ENCODE data around the gene NXN. TPM values are rescaled to one million over a fixed set of nuclear protein-coding genes. Genes with fewer than 3 reads are reported as not detected.

NXN gene
- polyA plus RNA-seq, 3 donors: not detected

GRCh38 chr17:804541-805435 lies 174.8 kb downstream of the NXN start:
- Histone ChIP-seq H3K27ac (ENCODE audit: low read depth in 1 of 2, low read length in 2 of 2) (no peak overlapping the region), H3K4me1 (ENCODE audit: control insufficient read depth in 1 of 2, insufficient read depth in 2 of 2, low read length in 2 of 2) (no peaks in the 10 kb centered on the region), H3K36me3 (replicated peaks in 1 of 2; ENCODE audit: control insufficient read depth in 1 of 2, insufficient read depth in 2 of 2, low read length in 2 of 2) (no peaks in the 10 kb centered on the region), H4K20me1 (ENCODE audit: insufficient read depth, low read length) (no peaks in the 10 kb centered on the region), H3K79me2 (ENCODE audit: insufficient read depth, low read length) (no peaks in the 10 kb centered on the region), H3K9me3 (replicated peaks in 1 of 2; ENCODE audit: control insufficient read depth in 1 of 2, insufficient read depth in 1 of 2, low read length in 2 of 2) (no peaks in the 10 kb centered on the region), H3K4me3 (replicated peaks in 1 of 3; ENCODE audit: low read depth in 2 of 3, low read length in 3 of 3) (no peak overlapping the region), H2AFZ (ENCODE audit: insufficient read depth, low read depth, low read length, poor library complexity, severe bottlenecking) (no peak overlapping the region), H3K4me2 (replicated peaks; ENCODE audit: extremely low read depth, low read length, poor library complexity, severe bottlenecking) (no peak overlapping the region), H3K27me3 (ENCODE audit: control insufficient read depth in 2 of 2, insufficient read depth in 2 of 2, low read length in 2 of 2) (no peaks in the 10 kb centered on the region), H3K9ac (ENCODE audit: insufficient read depth, low read length, poor library complexity, severe bottlenecking) (no peak overlapping the region)
- intact Hi-C loops (cut with micrococcal nuclease): no loop called here
- TF ChIP-seq, protein P1, sequence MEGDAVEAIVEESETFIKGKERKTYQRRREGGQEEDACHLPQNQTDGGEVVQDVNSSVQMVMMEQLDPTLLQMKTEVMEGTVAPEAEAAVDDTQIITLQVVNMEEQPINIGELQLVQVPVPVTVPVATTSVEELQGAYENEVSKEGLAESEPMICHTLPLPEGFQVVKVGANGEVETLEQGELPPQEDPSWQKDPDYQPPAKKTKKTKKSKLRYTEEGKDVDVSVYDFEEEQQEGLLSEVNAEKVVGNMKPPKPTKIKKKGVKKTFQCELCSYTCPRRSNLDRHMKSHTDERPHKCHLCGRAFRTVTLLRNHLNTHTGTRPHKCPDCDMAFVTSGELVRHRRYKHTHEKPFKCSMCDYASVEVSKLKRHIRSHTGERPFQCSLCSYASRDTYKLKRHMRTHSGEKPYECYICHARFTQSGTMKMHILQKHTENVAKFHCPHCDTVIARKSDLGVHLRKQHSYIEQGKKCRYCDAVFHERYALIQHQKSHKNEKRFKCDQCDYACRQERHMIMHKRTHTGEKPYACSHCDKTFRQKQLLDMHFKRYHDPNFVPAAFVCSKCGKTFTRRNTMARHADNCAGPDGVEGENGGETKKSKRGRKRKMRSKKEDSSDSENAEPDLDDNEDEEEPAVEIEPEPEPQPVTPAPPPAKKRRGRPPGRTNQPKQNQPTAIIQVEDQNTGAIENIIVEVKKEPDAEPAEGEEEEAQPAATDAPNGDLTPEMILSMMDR (IDR thresholded peaks at IDR 0.05): no peak
- no peak overlapping the region for H3K4me3 Mint-ChIP-seq
- 93% methylated on average over 37 of the region's 41 CpGs for WGBS (ENCODE audit: insufficient coverage)
- DNase-seq: no peak
- peaks cover 0 to 1% (median 0%) of the 10 kb centered on the region in 7 donors for H3K9me3 Mint-ChIP-seq
- H3K4me1 Mint-ChIP-seq: no peaks in the 10 kb centered on the region
- H3K27me3 Mint-ChIP-seq (ENCODE audit: low read depth in 3 of 3): peaks cover 2 to 19% (median 9%) of the 10 kb centered on the region in 3 donors
- peak overlapping the region in 1 of 7 donors; percentile 18 for H3K27ac Mint-ChIP-seq
- H3K36me3 Mint-ChIP-seq: no peaks in the 10 kb centered on the region

DNA sequence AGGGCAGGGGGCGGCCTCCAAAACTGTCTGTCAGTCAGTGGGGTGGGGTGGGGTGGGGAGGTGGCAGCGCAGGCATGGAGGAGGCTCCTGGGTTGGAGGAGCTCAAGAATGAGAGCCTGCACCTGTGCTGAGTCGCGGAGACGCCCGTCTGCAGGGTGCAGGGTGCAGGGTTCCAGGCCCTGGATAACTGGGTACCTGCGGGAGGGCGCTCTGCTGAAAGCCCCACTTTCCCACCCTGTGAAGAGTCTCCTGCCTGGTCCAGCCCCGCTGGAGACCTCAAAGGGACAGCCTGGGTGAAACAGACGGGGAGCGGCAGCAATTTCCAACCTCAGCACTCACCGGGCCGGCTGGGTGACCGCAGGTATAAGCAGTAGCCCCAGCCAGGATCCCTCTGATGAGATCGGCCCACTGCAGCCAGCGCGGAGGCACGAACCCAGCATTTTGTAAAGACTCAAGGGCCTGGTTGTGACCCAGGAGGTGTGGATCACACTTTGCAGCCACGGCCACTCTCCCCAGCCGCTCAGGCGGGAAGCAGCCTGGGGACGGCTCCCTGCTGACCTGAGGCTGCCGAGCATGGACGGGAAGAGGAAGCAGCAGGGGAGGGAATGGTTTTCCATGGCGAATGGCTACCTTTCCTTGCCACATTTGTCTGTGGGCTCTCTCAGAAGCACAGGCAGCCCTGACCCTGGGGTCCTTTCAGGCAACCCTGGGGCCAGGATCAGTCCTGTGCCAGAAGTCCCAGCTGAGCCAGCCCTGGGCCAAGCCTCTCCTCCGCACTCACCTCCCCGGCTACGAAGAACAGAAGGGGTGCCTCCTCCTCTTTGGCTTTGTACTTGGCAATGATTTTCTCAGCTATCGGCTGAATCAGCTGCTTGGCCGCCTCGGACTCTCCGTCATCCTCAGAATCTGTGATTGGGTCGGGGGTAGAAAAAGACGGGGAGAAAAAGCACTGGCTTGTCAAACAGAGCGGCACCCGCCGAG lies 176.4 kb downstream of the NXN start:
- no peak for DNase-seq
- Histone ChIP-seq H3K4me2 (replicated peaks; ENCODE audit: extremely low read depth, low read length, poor library complexity, severe bottlenecking) (no peak overlapping the region), H3K27ac (ENCODE audit: low read depth in 1 of 2, low read length in 2 of 2) (no peak overlapping the region), H3K9ac (ENCODE audit: insufficient read depth, low read length, poor library complexity, severe bottlenecking) (no peak overlapping the region), H3K9me3 (replicated peaks in 1 of 2; ENCODE audit: control insufficient read depth in 1 of 2, insufficient read depth in 1 of 2, low read length in 2 of 2) (no peaks in the 10 kb centered on the region), H3K4me1 (ENCODE audit: control insufficient read depth in 1 of 2, insufficient read depth in 2 of 2, low read length in 2 of 2) (no peaks in the 10 kb centered on the region), H3K4me3 (replicated peaks in 1 of 3; ENCODE audit: low read depth in 2 of 3, low read length in 3 of 3) (no peak overlapping the region), H4K20me1 (ENCODE audit: insufficient read depth, low read length) (no peaks in the 10 kb centered on the region), H2AFZ (ENCODE audit: insufficient read depth, low read depth, low read length, poor library complexity, severe bottlenecking) (no peak overlapping the region), H3K36me3 (replicated peaks in 1 of 2; ENCODE audit: control insufficient read depth in 1 of 2, insufficient read depth in 2 of 2, low read length in 2 of 2) (no peaks in the 10 kb centered on the region), H3K79me2 (ENCODE audit: insufficient read depth, low read length) (no peaks in the 10 kb centered on the region), H3K27me3 (ENCODE audit: control insufficient read depth in 2 of 2, insufficient read depth in 2 of 2, low read length in 2 of 2) (no peaks in the 10 kb centered on the region)
- intact Hi-C loops (cut with micrococcal nuclease): no loop called here
- peak overlapping the region in 1 of 7 donors; percentile 40 for H3K27ac Mint-ChIP-seq
- H3K9me3 Mint-ChIP-seq: no peaks in the 10 kb centered on the region
- H3K36me3 Mint-ChIP-seq: no peaks in the 10 kb centered on the region
- H3K4me1 Mint-ChIP-seq: no peaks in the 10 kb centered on the region
- H3K4me3 Mint-ChIP-seq: no peak overlapping the region
- WGBS (ENCODE audit: insufficient coverage): 89% methylated on average over 36 of the region's 37 CpGs
- peaks cover 0 to 16% (median 8%) of the 10 kb centered on the region in 3 donors for H3K27me3 Mint-ChIP-seq (ENCODE audit: low read depth in 3 of 3)
- TF ChIP-seq, protein P1 (IDR thresholded peaks at IDR 0.05): no peak
